Lung (tissue), 16 donors: ENCODE data around the gene DUSP9. TPM values are rescaled to one million over a fixed set of nuclear protein-coding genes. Genes with fewer than 3 reads are reported as not detected.

ENCODE experiments used
- ATAC-seq: fragments of 200-7000 bp; cut with Tn5 transposase; one replicate; pipeline ENCODE4 v1.9.1; 2020; ENCODE audit warnings: moderate number of reproducible peaks; ENCODE audit not compliant: insufficient read depth, low FRiP score
- DNase-seq, 3 donors: peaks; one replicate each; pipeline ENCODE4 v3.0.0-alpha.2; 2013 to 2017
- H3K27ac ChIP-seq, 2 donors: one replicate each; pipeline ENCODE4 v1.5.1; 2013; ENCODE audit warnings: mild to moderate bottlenecking in 2 of 2, moderate library complexity in 2 of 2, control low read depth in 1 of 2, inconsistent platforms in 1 of 2, low read depth in 1 of 2, low read length in 1 of 2
- H3K27me3 ChIP-seq, 3 donors: one replicate each; pipeline ENCODE4 v1.5.1; 2013; ENCODE audit warnings: low read length in 2 of 3; ENCODE audit not compliant: control insufficient read depth in 3 of 3, insufficient read depth in 3 of 3
- H3K36me3 ChIP-seq, 4 donors: one replicate each; pipeline ENCODE4 v1.5.1; 2013; ENCODE audit warnings: low read length in 4 of 4, mild to moderate bottlenecking in 1 of 4, moderate library complexity in 1 of 4; ENCODE audit not compliant: control insufficient read depth in 4 of 4, insufficient read depth in 4 of 4
- H3K4me1 ChIP-seq, 5 donors: one replicate each; pipeline ENCODE4 v1.5.1; 2013; ENCODE audit warnings: low read length in 5 of 5, mild to moderate bottlenecking in 2 of 5, moderate library complexity in 1 of 5; ENCODE audit not compliant: control insufficient read depth in 5 of 5, insufficient read depth in 5 of 5
- H3K4me3 ChIP-seq: one replicate; pipeline ENCODE4 v1.5.1; 2013; ENCODE audit warnings: mild to moderate bottlenecking, control low read depth, moderate library complexity
- H3K9ac ChIP-seq, 2 donors: one replicate each; pipeline ENCODE4 v1.5.1; 2013; ENCODE audit warnings: low read length in 2 of 2, control low read depth in 1 of 2; ENCODE audit not compliant: insufficient read depth in 1 of 2
- H3K9me3 ChIP-seq, 4 donors: one replicate each; pipeline ENCODE4 v1.5.1; 2013; ENCODE audit warnings: low read length in 3 of 4, mild to moderate bottlenecking in 1 of 4, moderate library complexity in 1 of 4; ENCODE audit not compliant: control insufficient read depth in 4 of 4, insufficient read depth in 3 of 4
- WGBS, 2 donors: extraction: QIAGEN DNeasy Blood & Tissue Kit; methylation state at CpG; one replicate each; pipeline ENCODE4 v1.1.7; 2013; 5-methylcytosine and 5-hydroxymethylcytosine counted together
- long read RNA-seq, 5 donors: transcript quantifications; one replicate each; lab custom pipeline, GENCODE V29; 2026
- polyA plus RNA-seq, 2 donors: library from polyadenylated mRNA; stranded (reverse); fragments of 200-250 nt; gene quantifications; one replicate each; pipeline ENCODE4 v1.2.1, GENCODE V29; 2013
- total RNA-seq, 2 donors: library from RNA; depleted of rRNA in 1 of 2; stranded (reverse); fragments of >200 nt in 1 of 2; gene quantifications; one replicate each; pipeline ENCODE4 v1.2.1, GENCODE V29; 2014 to 2021
- TF ChIP-seq, protein P1 (sequence below): IDR thresholded peaks from 2 replicates; pipeline ENCODE4 v1.5.1; 2012; ENCODE audit warnings: mild to moderate bottlenecking; ENCODE audit errors: control extremely low read depth, extremely low read depth
- donor health status: control.
- donor health status: control.
- donor health status: Bipolar disorder and iron deficiency.
- donor health status: healthy.
- donor health status: DM: yes; HTN: yes; CAD: no.

The DUSP9 gene, protein sequence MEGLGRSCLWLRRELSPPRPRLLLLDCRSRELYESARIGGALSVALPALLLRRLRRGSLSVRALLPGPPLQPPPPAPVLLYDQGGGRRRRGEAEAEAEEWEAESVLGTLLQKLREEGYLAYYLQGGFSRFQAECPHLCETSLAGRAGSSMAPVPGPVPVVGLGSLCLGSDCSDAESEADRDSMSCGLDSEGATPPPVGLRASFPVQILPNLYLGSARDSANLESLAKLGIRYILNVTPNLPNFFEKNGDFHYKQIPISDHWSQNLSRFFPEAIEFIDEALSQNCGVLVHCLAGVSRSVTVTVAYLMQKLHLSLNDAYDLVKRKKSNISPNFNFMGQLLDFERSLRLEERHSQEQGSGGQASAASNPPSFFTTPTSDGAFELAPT
- total RNA-seq (under 1 TPM; 0.28 to 0.55 TPM), polyA plus RNA-seq (under 1 TPM; 0.10 to 0.17 TPM)
- long read RNA-seq, donor 1, result 0 reads
- long read RNA-seq, donor 2, result 0 reads
- long read RNA-seq, donor 3, result 0 reads
- long read RNA-seq, donor 4, result 0 reads
- long read RNA-seq, donor 5, result 0 reads

DNA sequence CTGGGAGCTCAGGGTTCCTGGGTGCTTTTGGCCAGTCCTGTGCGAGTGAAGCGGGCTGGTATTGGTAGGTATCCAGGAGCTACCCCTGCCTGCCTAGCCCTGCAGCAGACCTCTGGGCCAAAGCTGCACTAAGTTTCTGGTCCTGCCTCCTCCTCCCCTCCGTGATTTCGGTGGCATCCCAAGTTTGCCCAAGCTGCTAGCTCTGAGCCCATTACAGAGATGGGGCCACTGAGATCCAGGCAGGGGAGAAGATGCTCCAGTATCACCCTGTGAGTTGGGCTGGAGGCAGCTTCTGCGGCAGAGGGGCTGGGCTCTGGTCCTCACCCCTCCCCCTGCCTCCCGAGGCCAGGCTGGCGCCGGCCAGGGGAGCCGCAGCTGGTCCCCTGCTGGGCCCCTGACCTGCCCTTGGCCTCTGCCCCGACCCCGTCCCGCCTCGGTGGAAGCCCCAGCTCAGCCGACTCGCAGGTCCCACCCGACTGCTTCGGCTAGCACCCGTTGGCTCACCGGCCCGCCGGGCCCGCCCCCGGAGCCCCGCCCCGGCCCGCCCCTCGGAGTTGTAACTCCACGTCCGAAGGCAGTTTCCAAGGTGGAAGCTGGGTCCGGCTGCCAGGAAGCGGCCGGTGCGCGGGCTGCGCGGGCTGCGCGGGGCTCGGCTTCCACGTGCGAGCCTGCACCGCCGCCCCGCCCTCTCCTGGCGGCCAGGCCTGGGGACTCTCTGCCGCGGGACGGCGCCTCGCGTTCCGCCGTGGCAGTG, at the start of gene DUSP9:
Gene DUSP9, plus strand, starts transcription at position 584 of the 754 bp plus-strand sequence. CDS start 751 bp downstream, outside the sequence.
- Histone ChIP-seq H3K9me3 (peaks cover 0 to 17% (median 0%) of the 10 kb centered on the region in 4 donors), H3K27me3 (peaks cover 26 to 51% (median 35%) of the 10 kb centered on the region in 3 donors), H3K4me1 (peaks cover 0 to 4% (median 3%) of the 10 kb centered on the region in 5 donors), H3K4me3 (no peak within 1 kb of the TSS), H3K36me3 (no peaks in the 10 kb centered on the region), H3K9ac (no peak within 1 kb of the TSS), H3K27ac (no peak within 1 kb of the TSS)
- peak; percentile 21 for ATAC-seq
- DNase-seq, result peak in 1 of 3 donors; percentile 36
- WGBS, 2 donors, result 1 to 31% methylated on average over 25 to 53 of the region's 53 CpGs
- TF ChIP-seq, protein P1, sequence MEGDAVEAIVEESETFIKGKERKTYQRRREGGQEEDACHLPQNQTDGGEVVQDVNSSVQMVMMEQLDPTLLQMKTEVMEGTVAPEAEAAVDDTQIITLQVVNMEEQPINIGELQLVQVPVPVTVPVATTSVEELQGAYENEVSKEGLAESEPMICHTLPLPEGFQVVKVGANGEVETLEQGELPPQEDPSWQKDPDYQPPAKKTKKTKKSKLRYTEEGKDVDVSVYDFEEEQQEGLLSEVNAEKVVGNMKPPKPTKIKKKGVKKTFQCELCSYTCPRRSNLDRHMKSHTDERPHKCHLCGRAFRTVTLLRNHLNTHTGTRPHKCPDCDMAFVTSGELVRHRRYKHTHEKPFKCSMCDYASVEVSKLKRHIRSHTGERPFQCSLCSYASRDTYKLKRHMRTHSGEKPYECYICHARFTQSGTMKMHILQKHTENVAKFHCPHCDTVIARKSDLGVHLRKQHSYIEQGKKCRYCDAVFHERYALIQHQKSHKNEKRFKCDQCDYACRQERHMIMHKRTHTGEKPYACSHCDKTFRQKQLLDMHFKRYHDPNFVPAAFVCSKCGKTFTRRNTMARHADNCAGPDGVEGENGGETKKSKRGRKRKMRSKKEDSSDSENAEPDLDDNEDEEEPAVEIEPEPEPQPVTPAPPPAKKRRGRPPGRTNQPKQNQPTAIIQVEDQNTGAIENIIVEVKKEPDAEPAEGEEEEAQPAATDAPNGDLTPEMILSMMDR, result no peak

DNA sequence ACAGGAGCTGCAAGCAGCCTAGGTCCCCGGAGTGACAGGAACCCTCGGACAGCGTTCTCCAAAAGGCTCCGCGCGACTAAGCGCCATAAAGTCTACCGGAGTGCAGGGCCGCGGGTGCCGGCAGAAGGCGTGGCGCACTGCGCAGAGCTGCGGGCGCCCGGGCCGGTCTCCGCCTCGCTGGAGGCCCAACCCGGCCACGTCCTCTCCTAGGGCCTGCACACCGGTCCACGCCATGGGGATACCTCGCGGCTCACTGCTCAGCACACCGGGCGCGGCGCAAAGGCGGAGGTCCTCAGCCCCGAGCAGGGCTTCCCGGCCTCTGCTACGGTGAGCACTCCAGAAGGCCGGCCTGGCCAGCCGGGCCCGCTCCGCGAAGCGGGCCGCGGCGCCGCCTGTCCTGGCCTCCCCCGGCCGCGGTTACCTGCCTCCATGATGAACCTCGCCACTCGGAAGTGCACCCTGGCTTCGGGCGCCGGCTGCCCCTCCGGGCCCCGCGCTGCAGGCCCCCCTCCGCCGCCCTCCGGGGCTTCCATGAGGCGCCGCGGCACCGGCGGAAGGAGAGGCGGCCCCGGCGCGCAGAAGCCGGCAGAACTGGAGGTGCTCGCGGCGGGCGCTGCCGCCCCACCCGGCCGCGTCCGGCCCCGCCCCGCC, 48.3 kb upstream of the DUSP9 start, which contains the start of gene CCNQ:
Gene CCNQ, minus strand, starts transcription at position 599 of the 651 bp plus-strand sequence. Its CDS starts 66 bp downstream, at position 533.
- Histone ChIP-seq H3K9ac (peak within 1 kb of the TSS; percentile 24 to 55), H3K36me3 (peaks cover 0 to 6% (median 3%) of the 10 kb centered on the region in 4 donors), H3K27me3 (no peaks in the 10 kb centered on the region), H3K27ac (peak within 1 kb of the TSS; percentile 35 to 92), H3K9me3 (peaks cover 0 to 12% (median 1%) of the 10 kb centered on the region in 4 donors), H3K4me3 (peak within 1 kb of the TSS; percentile 67), H3K4me1 (peaks cover 0 to 7% (median 3%) of the 10 kb centered on the region in 5 donors)
- DNase-seq, result peak; percentile 6 to 25 (median 12)
- peak; percentile 44 for ATAC-seq
- TF ChIP-seq, protein P1, result no peak
- 0 to 28% methylated on average over 9 to 77 of the region's 79 CpGs for WGBS, 2 donors

DNA sequence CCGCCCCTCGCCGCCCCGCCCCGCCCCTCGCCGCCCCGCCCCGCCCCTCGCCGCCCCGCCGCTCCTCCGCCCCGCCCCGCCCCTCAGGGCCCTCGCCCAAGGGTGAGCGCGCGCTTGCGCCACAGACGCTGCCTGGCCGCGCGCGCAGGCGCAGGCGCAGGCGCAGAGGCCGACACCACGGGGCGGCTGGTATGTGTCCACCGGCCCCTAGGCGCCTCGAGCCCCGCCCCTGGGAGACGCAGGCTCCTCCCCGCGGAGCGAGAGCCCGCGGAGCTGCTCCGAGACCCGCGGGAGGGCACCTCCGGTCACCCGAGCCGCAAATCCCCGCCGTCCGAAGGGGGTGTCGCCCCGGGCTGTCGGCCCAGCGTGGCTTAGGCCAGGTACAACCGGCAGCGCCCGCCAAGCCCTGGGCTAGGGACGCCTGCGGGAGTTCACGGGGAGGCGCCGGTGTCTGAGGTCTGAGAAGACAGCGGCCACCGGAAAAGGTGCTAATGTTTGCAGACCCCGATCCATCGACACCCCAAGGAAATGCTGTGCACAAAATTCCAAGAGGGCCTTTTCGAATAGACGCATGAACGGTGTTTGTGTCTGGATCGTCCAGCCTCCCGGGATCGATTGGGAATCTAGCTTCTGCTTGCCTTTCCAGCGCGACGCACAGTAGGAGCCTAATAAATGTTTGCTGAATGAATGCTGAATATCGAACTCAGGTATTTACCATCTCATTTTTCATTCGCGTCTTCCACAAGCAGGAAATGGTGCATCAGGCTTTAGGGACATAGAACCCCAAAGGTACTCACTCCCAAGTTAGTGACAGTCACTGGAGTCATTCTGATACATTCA, 47.6 kb upstream of the DUSP9 start:
- H3K4me1 ChIP-seq, result peaks cover 0 to 7% (median 3%) of the 10 kb centered on the region in 5 donors
- peak; percentile 82 for ATAC-seq
- H3K9me3 ChIP-seq, result peaks cover 0 to 12% (median 1%) of the 10 kb centered on the region in 4 donors
- peak overlapping the region; percentile 35 to 89 for H3K27ac ChIP-seq
- H3K36me3 ChIP-seq, result peaks cover 0 to under 1% (median 0%) of the 10 kb centered on the region in 4 donors
- TF ChIP-seq, protein P1, result no peak
- H3K9ac ChIP-seq, result peak overlapping the region; percentile 24 to 55
- H3K4me3 ChIP-seq, result peak overlapping the region; percentile 47
- 0 to 25% methylated on average over 26 to 66 of the region's 79 CpGs for WGBS, 2 donors
- no peaks in the 10 kb centered on the region for H3K27me3 ChIP-seq
- DNase-seq, result peak; percentile 86 to 93 (median 92)
